HG03108 (cell line): Measurements from ENCODE around the gene ACTR1A.

ENCODE experiments used
- ATAC-seq: cut with Tn5 transposase; IDR thresholded peaks from one replicate; pipeline ENCODE4 v1.9.1; 2021; ENCODE audit warnings: moderate library complexity; ENCODE audit not compliant: unreplicated experiment

The ACTR1A gene

GRCh38 chr10:102432162-102432950 is 70.2 kb downstream of the ACTR1A start, which contains the start of gene CUEDC2:
CUEDC2 (minus strand) TSS chr10:102432574; CDS start chr10:102425188, 7,386 bp downstream.
- peak; percentile 93 for ATAC-seq

GRCh38 chr10:102431452-102432124 is 70.9 kb downstream of the ACTR1A start:
- no peak for ATAC-seq

GRCh38 chr10:102429468-102429867 is 73.0 kb downstream of the ACTR1A start:
- no peak for ATAC-seq
